ENCODE data around the gene YWHAG. TPM values are rescaled to one million over a fixed set of nuclear protein-coding genes. Genes with fewer than 3 reads are reported as not detected.
A peak's percentile ranks its signal among the peaks of the same experiment; 100 is the strongest.

YWHAG gene
- total and polyA plus RNA-seq, 2 of the 13 experiments (the other 11 are each of a cell fraction or from before 2014, with no cell fraction given) = 36.9 to 67.5 TPM

GRCh38 chr7:76359111-76359977, 553 bp upstream of the YWHAG start (continued):
- peak; percentile 28; the same call in 1 of the 2 replicates for TF ChIP-seq ZNF609 (CRISPR knock-in tag; IDR thresholded peaks at IDR 0.05; ENCODE audit: borderline replicate concordance)
- no peak for TF ChIP-seq DNMT1 (CRISPR knock-in tag; IDR thresholded peaks at IDR 0.05)
- peak; percentile 91 for TF ChIP-seq ZNF143 (CRISPR knock-in tag; IDR thresholded peaks at IDR 0.05)
- TF ChIP-seq ZNF850 (CRISPR knock-in tag; conservative IDR thresholded peaks at IDR 0.05) = no peak
- TF ChIP-seq MZF1 (CRISPR knock-in tag; IDR thresholded peaks at IDR 0.05; ENCODE audit: borderline replicate concordance) = 0 out of 2 replicates have a peak, but pooled peaks have one; percentile 45
- TF ChIP-seq RBAK (CRISPR knock-in tag; IDR thresholded peaks at IDR 0.05) = no peak
- 0 out of 2 replicates have a peak, but pooled peaks have one; percentile 51 for TF ChIP-seq ISL2 (CRISPR knock-in tag; IDR thresholded peaks at IDR 0.05)
- no peak for TF ChIP-seq ZNF674 (CRISPR knock-in tag; IDR thresholded peaks at IDR 0.05; ENCODE audit: low read depth)
- TF ChIP-seq HMGA1 (CRISPR knock-in tag; conservative IDR thresholded peaks at IDR 0.05) = no peak
- TF ChIP-seq SP2 (CRISPR knock-in tag; IDR thresholded peaks at IDR 0.05) = no peak
- TF ChIP-seq ZNF7 (CRISPR knock-in tag; IDR thresholded peaks at IDR 0.05) = no peak
- TF ChIP-seq POLR2AphosphoS5 (IDR thresholded peaks at IDR 0.05; ENCODE audit: low read depth, low read length) = peak; percentile 78
- TF ChIP-seq HNF4G (IDR thresholded peaks at IDR 0.05; ENCODE audit: borderline replicate concordance, low read depth, low read length) = no peak
- TF ChIP-seq HNF4G (CRISPR knock-in tag; IDR thresholded peaks at IDR 0.05; ENCODE audit: borderline replicate concordance, low read depth) = peak; percentile 65; the same call in 1 of the 2 replicates
- TF ChIP-seq ZIK1 (CRISPR knock-in tag; IDR thresholded peaks at IDR 0.05; ENCODE audit: borderline replicate concordance, low read depth) = peak; percentile 68
- peak; percentile 87 for TF ChIP-seq CREM (IDR thresholded peaks at IDR 0.05)
- TF ChIP-seq CREM (CRISPR knock-in tag; IDR thresholded peaks at IDR 0.05) = no peak
- no peak for TF ChIP-seq ZNF670 (CRISPR knock-in tag; IDR thresholded peaks at IDR 0.05; ENCODE audit: borderline replicate concordance)
- TF ChIP-seq ZNF614 (CRISPR knock-in tag; IDR thresholded peaks at IDR 0.05; ENCODE audit: borderline replicate concordance) = peak; percentile 84; the same call in 1 of the 2 replicates
- TF ChIP-seq ZNF326 (CRISPR knock-in tag; IDR thresholded peaks at IDR 0.05; ENCODE audit: borderline replicate concordance) = no peak
- TF ChIP-seq ZSCAN21 (CRISPR knock-in tag; IDR thresholded peaks at IDR 0.05; ENCODE audit: borderline replicate concordance) = no peak; the same call in 1 of the 2 replicates
- no peak; the same call in 1 of the 2 replicates for TF ChIP-seq ZNF552 (CRISPR knock-in tag; IDR thresholded peaks at IDR 0.05; ENCODE audit: borderline replicate concordance)
- TF ChIP-seq, protein P1, sequence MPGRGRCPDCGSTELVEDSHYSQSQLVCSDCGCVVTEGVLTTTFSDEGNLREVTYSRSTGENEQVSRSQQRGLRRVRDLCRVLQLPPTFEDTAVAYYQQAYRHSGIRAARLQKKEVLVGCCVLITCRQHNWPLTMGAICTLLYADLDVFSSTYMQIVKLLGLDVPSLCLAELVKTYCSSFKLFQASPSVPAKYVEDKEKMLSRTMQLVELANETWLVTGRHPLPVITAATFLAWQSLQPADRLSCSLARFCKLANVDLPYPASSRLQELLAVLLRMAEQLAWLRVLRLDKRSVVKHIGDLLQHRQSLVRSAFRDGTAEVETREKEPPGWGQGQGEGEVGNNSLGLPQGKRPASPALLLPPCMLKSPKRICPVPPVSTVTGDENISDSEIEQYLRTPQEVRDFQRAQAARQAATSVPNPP (CRISPR knock-in tag; IDR thresholded peaks at IDR 0.05) = no peak
- 0 out of 2 replicates have a peak, but pooled peaks have one; percentile 33 for TF ChIP-seq PAWR (CRISPR knock-in tag; IDR thresholded peaks at IDR 0.05; ENCODE audit: borderline replicate concordance)
- TF ChIP-seq RAD21 (CRISPR knock-in tag; IDR thresholded peaks at IDR 0.05) = peak; percentile 83
- TF ChIP-seq ZNF543 (CRISPR knock-in tag; IDR thresholded peaks at IDR 0.05) = no peak
